Vagina (tissue), 2 donors: ENCODE data around the gene FBLN7.

Experiments used
- CTCF ChIP-seq, 3 experiments: fragments of 450-650 bp in 2 of 3; fragments of 200-600 bp in 1 of 3; sonication (generic) in 1 of 3; IDR thresholded peaks; one replicate each; pipeline ENCODE4 v1.5.1; 2017 to 2019; ENCODE audit warnings: antibody characterized with exemption in 3 of 3, mild to moderate bottlenecking in 2 of 3, moderate library complexity in 2 of 3
- POLR2A ChIP-seq, 2 donors: fragments of 450-650 bp; IDR thresholded peaks; one replicate each; pipeline ENCODE4 v1.6.1; 2017; ENCODE audit warnings: antibody characterized with exemption in 2 of 2, mild to moderate bottlenecking in 2 of 2, moderate library complexity in 2 of 2
- POLR2AphosphoS5 ChIP-seq, 2 donors: sonication (generic); formaldehyde crosslinking; IDR thresholded peaks; one replicate each; pipeline ENCODE4 v1.9.0; 2017; ENCODE audit warnings: antibody characterized with exemption in 2 of 2, mild to moderate bottlenecking in 2 of 2, low read depth in 1 of 2; ENCODE audit not compliant: insufficient read depth in 1 of 2

- TF ChIP-seq CTCF (IDR thresholded peaks at IDR 0.05) = no peak
- no peak for TF ChIP-seq POLR2A (IDR thresholded peaks at IDR 0.05)
- TF ChIP-seq POLR2AphosphoS5 (IDR thresholded peaks at IDR 0.05; ENCODE audit: insufficient read depth in 1 of 2, low read depth in 1 of 2) = no peak
Observed at GRCh38 chr2:112195167-112195766, 57.1 kb downstream of the FBLN7 start.
